ENCODE data around the gene ILKAP. TPM values are rescaled to one million over a fixed set of nuclear protein-coding genes. Genes with fewer than 3 reads are reported as not detected.
A peak's percentile ranks its signal among the peaks of the same experiment; 100 is the strongest.

Gene ILKAP
- total and polyA plus RNA-seq, 7 experiments from 2014 or later, result 40.6 to 126 (median 88.4) TPM

DNA sequence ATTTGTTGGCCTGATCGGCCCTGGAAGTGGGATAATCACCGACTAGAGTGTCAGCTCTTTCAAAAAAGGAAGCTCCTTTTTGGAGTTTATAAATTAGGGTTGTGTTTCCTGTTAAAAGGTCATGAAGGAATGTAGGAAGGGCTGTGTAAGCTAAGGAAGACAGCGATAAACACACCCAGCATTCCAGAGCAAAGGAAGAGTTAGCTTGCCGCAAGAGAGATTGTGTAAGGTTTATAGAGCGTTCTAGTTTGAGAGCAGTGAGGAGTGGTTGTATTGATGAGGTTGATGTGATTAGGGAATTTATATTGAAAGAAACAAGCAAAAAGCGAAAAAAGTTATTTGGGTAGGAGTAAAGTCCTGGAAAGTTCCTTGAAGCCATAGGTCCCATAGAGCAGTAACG, 3.5 kb upstream of the ILKAP start:
- Mint-ChIP-seq H3K27me3 (peaks cover 0 to 6% (median 0%) of the 10 kb centered on the region in 5 donors), H3K27ac (no peak overlapping the region), H3K9me3 (no peaks in the 10 kb centered on the region), H3K36me3 (peaks cover 0 to 5% (median 0%) of the 10 kb centered on the region in 5 donors), H3K4me3 (no peak overlapping the region), H3K4me1 (peaks cover 11 to 18% (median 14%) of the 10 kb centered on the region in 7 donors)
- Histone ChIP-seq H3K27ac (ENCODE audit: low read depth, low read length) (no peak overlapping the region), H3K4me1 (ENCODE audit: control insufficient read depth in 2 of 2, insufficient read depth in 2 of 2, low read length in 2 of 2) (peaks cover 9 to 11% of the 10 kb centered on the region in 2 donors), H3K4me3 (ENCODE audit: low read length) (no peak overlapping the region), H3K9me3 (ENCODE audit: control insufficient read depth in 2 of 3, low read length in 3 of 3) (no peaks in the 10 kb centered on the region), H3K36me3 (ENCODE audit: control insufficient read depth in 2 of 3, insufficient read depth in 3 of 3, low read length in 3 of 3) (no peaks in the 10 kb centered on the region), H3K27me3 (ENCODE audit: control insufficient read depth in 2 of 2, insufficient read depth in 2 of 2, low read length in 2 of 2) (no peaks in the 10 kb centered on the region)
- no peak for ATAC-seq
- DNase-seq, result no peak
- ChIA-PET CTCF (no interaction called here), POLR2A (no interaction called here)
- intact Hi-C loops (cut with micrococcal nuclease), result no loop called here

DNA sequence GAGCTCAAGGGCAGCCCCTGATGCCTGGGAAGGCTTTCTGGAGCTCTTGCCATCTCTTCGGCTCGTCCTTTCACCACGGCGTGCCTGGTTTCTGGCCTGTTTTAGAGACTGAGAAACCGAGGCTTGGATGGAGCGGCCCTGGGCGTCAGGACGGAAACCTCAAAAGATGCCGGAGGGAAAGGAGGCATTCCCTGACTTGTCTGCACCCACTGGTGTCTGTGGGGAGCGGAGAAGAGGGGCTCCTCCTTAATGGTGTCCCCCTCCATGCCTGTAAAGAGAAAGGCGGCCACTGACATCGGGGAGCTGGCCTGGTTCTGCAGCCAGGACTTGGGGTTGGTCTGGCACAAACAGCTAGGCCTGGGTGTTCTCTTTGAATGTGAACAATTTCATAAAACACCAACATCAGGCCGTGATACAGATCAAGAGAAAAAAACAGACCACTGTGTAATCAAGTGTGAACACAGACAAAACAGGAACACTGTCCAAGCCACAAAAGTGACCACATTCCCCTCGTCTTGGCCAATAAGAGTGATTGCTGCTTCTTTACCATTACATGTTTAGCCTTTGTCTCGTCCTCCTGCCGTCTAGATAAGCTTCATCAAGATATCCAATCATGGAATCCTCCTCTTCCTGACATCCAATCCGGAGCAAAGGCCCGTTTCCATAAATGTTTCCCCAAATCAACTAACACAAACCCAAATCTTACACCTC, 633 bp upstream of the ILKAP start:
- Histone ChIP-seq H3K9me3 (ENCODE audit: control insufficient read depth in 2 of 3, low read length in 3 of 3) (no peaks in the 10 kb centered on the region), H3K4me1 (ENCODE audit: control insufficient read depth in 2 of 2, insufficient read depth in 2 of 2, low read length in 2 of 2) (peaks cover 20 to 30% of the 10 kb centered on the region in 2 donors), H3K4me3 (ENCODE audit: low read length) (peak overlapping the region; percentile 62), H3K27me3 (ENCODE audit: control insufficient read depth in 2 of 2, insufficient read depth in 2 of 2, low read length in 2 of 2) (no peaks in the 10 kb centered on the region), H3K27ac (ENCODE audit: low read depth, low read length) (peak overlapping the region; percentile 91), H3K36me3 (ENCODE audit: control insufficient read depth in 2 of 3, insufficient read depth in 3 of 3, low read length in 3 of 3) (no peaks in the 10 kb centered on the region)
- H3K4me3 Mint-ChIP-seq, result peak overlapping the region; percentile 73 to 90 (median 84)
- DNase-seq (no peak), ATAC-seq (no peak)
- H3K27me3 Mint-ChIP-seq, result peaks cover 0 to 4% (median 0%) of the 10 kb centered on the region in 5 donors
- ChIA-PET POLR2A (interaction anchor here (0.6 to 2.8 kb wide), 8 partner anchors 10 to 516 kb away, joined by 3 to 17 read pairs (median 5); partner anchors contain the start of gene SCLY), CTCF (no interaction called here)
- peaks cover 0 to 6% (median 0%) of the 10 kb centered on the region in 5 donors for H3K36me3 Mint-ChIP-seq
- H3K4me1 Mint-ChIP-seq, result peaks cover 26 to 47% (median 38%) of the 10 kb centered on the region in 7 donors
- intact Hi-C loops (cut with micrococcal nuclease), result loop anchor here (1.0 to 5.0 kb wide), 9 partner anchors 27 to 512 kb away; partner anchors contain the start of genes PER2 (in 2 of the 2), ERFE (in 1 of the 2), HES6 (in 1 of the 2) and UBE2F (in 1 of the 2)
- peak overlapping the region; percentile 82 to 95 (median 91) for H3K27ac Mint-ChIP-seq
- H3K9me3 Mint-ChIP-seq, result no peaks in the 10 kb centered on the region

DNA sequence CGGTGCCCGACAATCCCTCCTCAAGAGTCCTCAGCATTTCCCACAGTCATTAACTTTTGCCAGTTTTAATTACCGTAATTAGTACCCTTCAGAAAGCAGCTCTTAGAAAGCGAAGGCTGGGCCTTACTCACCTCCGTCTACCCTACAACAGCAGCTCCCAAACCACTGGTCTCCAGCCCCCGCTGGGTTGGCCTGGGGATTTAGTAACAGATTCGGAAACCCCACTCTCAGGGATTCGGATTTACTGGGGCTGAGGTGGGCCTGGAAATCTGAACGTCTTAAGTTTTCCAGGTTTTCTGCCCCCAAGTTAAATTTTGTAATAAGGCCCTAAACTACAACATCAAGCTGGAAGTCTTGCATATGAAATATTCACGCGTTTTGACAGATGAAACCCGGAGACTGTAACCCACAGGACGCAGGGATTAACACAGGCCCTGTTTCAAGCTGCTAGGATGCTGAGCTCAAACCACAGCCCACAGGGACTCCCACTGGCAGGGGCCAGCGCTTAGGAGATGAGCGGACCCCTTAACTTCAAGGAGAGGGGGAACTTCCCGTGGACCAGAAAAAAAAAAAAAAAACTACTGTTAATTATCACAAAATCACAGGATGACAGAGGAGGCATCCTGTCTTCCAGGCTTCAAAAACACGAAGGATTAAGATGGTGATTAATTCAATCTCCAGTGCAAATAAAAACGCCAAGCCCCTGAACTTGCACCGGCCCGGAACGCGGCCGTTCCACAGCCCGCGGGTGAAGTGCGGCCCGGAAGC, 985 bp downstream of the ILKAP start:
- Mint-ChIP-seq H3K27ac (peak overlapping the region; percentile 83 to 95 (median 89)), H3K4me3 (peak overlapping the region; percentile 83 to 94 (median 88)), H3K9me3 (no peaks in the 10 kb centered on the region), H3K36me3 (peaks cover 0 to 9% (median 0%) of the 10 kb centered on the region in 5 donors), H3K27me3 (peaks cover 0 to 4% (median 0%) of the 10 kb centered on the region in 5 donors), H3K4me1 (peaks cover 32 to 62% (median 50%) of the 10 kb centered on the region in 7 donors)
- Histone ChIP-seq H3K27me3 (ENCODE audit: control insufficient read depth in 2 of 2, insufficient read depth in 2 of 2, low read length in 2 of 2) (no peaks in the 10 kb centered on the region), H3K27ac (ENCODE audit: low read depth, low read length) (peak overlapping the region; percentile 91), H3K9me3 (ENCODE audit: control insufficient read depth in 2 of 3, low read length in 3 of 3) (no peaks in the 10 kb centered on the region), H3K4me3 (ENCODE audit: low read length) (peak overlapping the region; percentile 67), H3K36me3 (ENCODE audit: control insufficient read depth in 2 of 3, insufficient read depth in 3 of 3, low read length in 3 of 3) (no peaks in the 10 kb centered on the region), H3K4me1 (ENCODE audit: control insufficient read depth in 2 of 2, insufficient read depth in 2 of 2, low read length in 2 of 2) (peaks cover 20 to 35% of the 10 kb centered on the region in 2 donors)
- intact Hi-C loops (cut with micrococcal nuclease), result loop anchor here (1.0 to 5.0 kb wide), 9 partner anchors 29 to 510 kb away; partner anchors contain the start of genes PER2 (in 2 of the 2), ERFE (in 1 of the 2), HES6 (in 1 of the 2) and UBE2F (in 1 of the 2)
- ChIA-PET CTCF (interaction anchor here (1.2 kb wide), 1 partner anchor 344 kb away, joined by 3 read pairs; no protein-coding TSS in a partner anchor), POLR2A (interaction anchor here (0.6 to 2.8 kb wide), 15 partner anchors 9 to 422 kb away, joined by 3 to 17 read pairs (median 3); partner anchors contain the start of genes PER2 and SCLY)
- DNase-seq (peak in 3 of 9 donors; percentile 8 to 25 (median 11)), ATAC-seq (no peak)

DNA sequence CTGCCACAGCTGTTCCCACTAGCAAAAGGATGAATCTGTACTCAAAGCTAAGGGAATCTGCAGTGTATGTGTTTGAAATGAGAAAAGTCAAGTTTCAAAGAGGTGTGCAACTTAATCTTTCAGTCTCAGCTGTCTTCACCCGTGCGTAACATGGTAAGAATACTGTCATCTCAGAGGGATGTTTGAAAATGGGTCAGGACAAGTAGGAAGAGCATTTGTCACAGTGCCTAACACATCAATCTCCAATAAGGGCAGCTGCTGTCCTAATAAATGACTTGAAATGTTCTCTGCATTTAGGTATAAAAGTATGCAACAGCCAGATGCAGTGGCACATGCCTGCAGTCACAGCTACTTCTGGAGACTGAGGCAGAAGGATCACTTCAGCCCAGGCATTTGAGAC, 13.1 kb downstream of the ILKAP start:
- Mint-ChIP-seq H3K27ac (no peak overlapping the region), H3K9me3 (no peaks in the 10 kb centered on the region), H3K4me3 (no peak overlapping the region), H3K36me3 (peaks cover 12 to 68% (median 41%) of the 10 kb centered on the region in 5 donors), H3K4me1 (peaks cover 0 to 7% (median 3%) of the 10 kb centered on the region in 7 donors), H3K27me3 (no peaks in the 10 kb centered on the region)
- ChIA-PET CTCF (no interaction called here), POLR2A (interaction anchor here (0.6 to 1.5 kb wide), 3 partner anchors 9 to 185 kb away, joined by 3 to 5 read pairs (median 5); no protein-coding TSS in a partner anchor)
- Histone ChIP-seq H3K27ac (ENCODE audit: low read depth, low read length) (no peak overlapping the region), H3K27me3 (ENCODE audit: control insufficient read depth in 2 of 2, insufficient read depth in 2 of 2, low read length in 2 of 2) (no peaks in the 10 kb centered on the region), H3K4me1 (ENCODE audit: control insufficient read depth in 2 of 2, insufficient read depth in 2 of 2, low read length in 2 of 2) (peaks cover 0 to 4% of the 10 kb centered on the region in 2 donors), H3K9me3 (ENCODE audit: control insufficient read depth in 2 of 3, low read length in 3 of 3) (no peaks in the 10 kb centered on the region), H3K4me3 (ENCODE audit: low read length) (no peak overlapping the region), H3K36me3 (ENCODE audit: control insufficient read depth in 2 of 3, insufficient read depth in 3 of 3, low read length in 3 of 3) (peaks cover 31 to 87% (median 40%) of the 10 kb centered on the region in 3 experiments)
- intact Hi-C loops (cut with micrococcal nuclease), result no loop called here
- DNase-seq (no peak), ATAC-seq (no peak)

DNA sequence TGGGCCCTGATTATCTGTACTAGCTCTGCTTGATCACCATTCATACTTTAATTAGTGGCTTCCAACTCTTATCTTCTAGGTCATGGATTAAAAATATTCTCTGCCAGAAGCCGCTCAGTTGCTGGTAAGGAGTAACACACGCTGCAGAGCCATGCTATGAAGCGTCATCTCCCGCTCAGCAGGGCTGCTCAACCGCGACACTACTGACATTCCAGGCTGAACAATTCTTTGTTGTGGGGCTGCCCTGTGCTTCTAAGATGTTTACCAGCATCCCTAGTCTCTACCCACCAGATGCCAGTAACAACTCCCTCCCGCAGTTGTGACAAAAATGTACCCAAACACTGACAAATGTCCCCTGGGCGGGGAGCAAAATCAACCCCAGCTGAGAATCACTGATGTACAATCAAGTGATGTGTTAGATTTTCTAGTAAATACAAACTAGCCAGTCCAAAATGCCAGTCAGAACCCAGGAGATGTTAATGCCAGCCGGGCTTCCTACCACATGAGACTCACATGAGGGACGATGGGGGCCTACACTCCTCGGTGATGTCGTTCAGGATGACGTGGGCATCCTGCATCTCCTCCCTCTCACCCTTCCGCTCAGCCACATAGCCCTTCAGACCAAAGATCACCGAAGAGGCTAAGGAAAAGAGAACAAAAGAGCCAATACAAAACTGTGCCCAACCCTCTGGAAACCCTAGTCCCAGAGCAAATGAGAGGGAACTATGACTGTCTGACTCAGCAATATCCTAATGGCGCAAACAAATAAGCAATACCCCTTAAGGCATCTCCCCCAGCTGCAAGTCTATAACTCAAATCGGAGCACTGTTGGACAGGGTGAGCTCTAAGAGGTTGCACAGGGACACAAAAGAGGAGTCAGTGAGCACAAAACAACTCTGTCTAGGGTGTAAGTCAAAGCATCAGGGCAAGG, 15.6 kb downstream of the ILKAP start:
- peaks cover 43 to 90% (median 51%) of the 10 kb centered on the region in 3 experiments for H3K36me3 ChIP-seq (ENCODE audit: control insufficient read depth in 2 of 3, insufficient read depth in 3 of 3, low read length in 3 of 3)
- ChIA-PET CTCF (interaction anchor here (0.6 kb wide), 1 partner anchor 66 kb away, joined by 3 read pairs; no protein-coding TSS in a partner anchor), POLR2A (no interaction called here)
- H3K4me1 ChIP-seq (ENCODE audit: control insufficient read depth in 2 of 2, insufficient read depth in 2 of 2, low read length in 2 of 2), result peaks cover 0 to 4% of the 10 kb centered on the region in 2 donors
- no peak for ATAC-seq
- H3K9me3 Mint-ChIP-seq, result no peaks in the 10 kb centered on the region
- no peak overlapping the region for H3K27ac ChIP-seq (ENCODE audit: low read depth, low read length)
- intact Hi-C loops (cut with micrococcal nuclease), result no loop called here
- peaks cover 12 to 75% (median 51%) of the 10 kb centered on the region in 5 donors for H3K36me3 Mint-ChIP-seq
- H3K27ac Mint-ChIP-seq, result peak overlapping the region in 4 of 9 donors; percentile 8 to 85 (median 58)
- H3K4me3 Mint-ChIP-seq, result no peak overlapping the region
- no peak for DNase-seq
- no peaks in the 10 kb centered on the region for H3K9me3 ChIP-seq (ENCODE audit: control insufficient read depth in 2 of 3, low read length in 3 of 3)
- H3K4me1 Mint-ChIP-seq, result peaks cover 0 to 17% (median 0%) of the 10 kb centered on the region in 7 donors
- H3K4me3 ChIP-seq (ENCODE audit: low read length), result no peak overlapping the region
- no peaks in the 10 kb centered on the region for H3K27me3 Mint-ChIP-seq
- no peaks in the 10 kb centered on the region for H3K27me3 ChIP-seq (ENCODE audit: control insufficient read depth in 2 of 2, insufficient read depth in 2 of 2, low read length in 2 of 2)
